Transverse colon (tissue), 4 donors: ENCODE results near the gene CDH15. TPM values are rescaled to one million over a fixed set of nuclear protein-coding genes. Genes with fewer than 3 reads are reported as not detected.

Experiments used
- DNase-seq: peaks from one replicate; pipeline ENCODE4 v3.0.0-alpha.2; 2019
- H3K27ac ChIP-seq, 4 donors: fragments of 200-600 bp; sonication (generic); 2 replicates each; pipeline ENCODE4 v1.5.1; 2016 to 2018; ENCODE audit warnings: inconsistent platforms in 4 of 4
- H3K27me3 ChIP-seq: fragments of 200-600 bp; sonication (generic); 2 replicates; pipeline ENCODE4 v1.5.1; 2017; ENCODE audit warnings: inconsistent platforms
- H3K36me3 ChIP-seq, 4 donors: fragments of 200-600 bp; sonication (generic); 2 replicates each; pipeline ENCODE4 v1.5.1; 2017 to 2019; ENCODE audit warnings: inconsistent platforms in 4 of 4
- H3K4me1 ChIP-seq, 4 donors: fragments of 200-600 bp; sonication (generic); 2 replicates each; pipeline ENCODE4 v1.5.1; 2017 to 2020; ENCODE audit warnings: inconsistent platforms in 4 of 4
- H3K4me3 ChIP-seq, 4 donors: fragments of 200-600 bp; sonication (generic); 1 replicate in 1 of 4; 2 replicates in 3 of 4; pipeline versions ENCODE4 v1.5.1 to v1.6.1; 2017 to 2019; ENCODE audit warnings: inconsistent platforms in 4 of 4
- H3K9me3 ChIP-seq, 2 donors: fragments of 200-600 bp; sonication (generic); 2 replicates each; pipeline ENCODE4 v1.5.1; 2017 to 2019; ENCODE audit warnings: inconsistent platforms in 2 of 2
- POLR2A ChIP-seq: fragments of 450-650 bp; IDR thresholded peaks from one replicate; pipeline ENCODE4 v1.6.1; 2016; ENCODE audit warnings: antibody characterized with exemption, mild to moderate bottlenecking, moderate library complexity
- POLR2AphosphoS5 ChIP-seq, 3 donors: sonication (generic); formaldehyde crosslinking; IDR thresholded peaks; one replicate each; pipeline ENCODE4 v1.6.1; 2016; ENCODE audit warnings: antibody characterized with exemption in 3 of 3
- WGBS, 2 donors: methylation state at CpG; one replicate each; pipeline ENCODE4 v1.1.5; 2018; ENCODE audit warnings: low coverage in 1 of 2; 5-methylcytosine and 5-hydroxymethylcytosine counted together
- in situ Hi-C, 4 donors: fragments of 200-750 bp; cut with MboI; loops; one replicate each; pipeline versions ENCODE4 v1.15.0 to v1.15.1; 2017; ENCODE audit warnings: low sequenced_read_pairs in 3 of 4, low pct_ligation_motif_present in 1 of 4, low pct_unique_long_range_greater_than_20kb in 1 of 4
- intact Hi-C: fragments of 100-400 bp; cut with DNase I; formaldehyde crosslinking; loops from one replicate; pipeline ENCODE4 v1.15.1; 2023; ENCODE audit warnings: low total_unique reads
- total RNA-seq, 4 donors: library from RNA; depleted of rRNA; stranded (reverse); fragments of >200 nt; gene quantifications; one replicate each; pipeline ENCODE4 v1.1.0, GENCODE V29; 2016

CDH15 gene
- total RNA-seq, 4 donors from 2014 or later: not detected

DNA sequence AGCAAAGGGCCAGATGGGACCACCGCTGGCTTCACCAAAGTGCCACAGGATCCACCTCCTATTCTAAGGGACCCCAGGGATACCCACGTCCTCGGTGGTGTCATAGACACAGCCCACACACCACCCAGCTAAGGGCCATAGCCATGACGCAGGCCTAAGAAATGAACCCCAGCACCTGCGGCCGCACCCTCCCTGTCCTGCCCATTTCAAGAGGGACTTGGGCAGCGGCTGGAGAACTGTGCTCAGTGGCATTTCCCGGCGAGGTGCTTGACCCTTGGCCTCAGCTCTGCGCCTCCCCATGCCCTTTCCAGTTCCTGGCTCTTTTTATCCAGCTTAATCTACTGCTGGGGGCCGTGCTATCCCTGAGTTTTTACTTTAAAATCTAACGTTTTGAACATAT lies 73.2 kb downstream of the CDH15 start:
- DNase-seq: no peak
- H3K36me3 ChIP-seq: no peaks in the 10 kb centered on the region
- 62 to 64% methylated on average over 3 to 11 of the region's 12 CpGs for WGBS, 2 donors
- H3K4me1 ChIP-seq: peaks cover 4 to 29% (median 12%) of the 10 kb centered on the region in 4 donors
- H3K9me3 ChIP-seq: no peaks in the 10 kb centered on the region
- in situ Hi-C loops (no loop called here), intact Hi-C loops (no loop called here)
- no peak for TF ChIP-seq POLR2A
- TF ChIP-seq POLR2AphosphoS5 (IDR thresholded peaks at IDR 0.05): no peak
- no peak overlapping the region for H3K27ac ChIP-seq
- H3K27me3 ChIP-seq: no peaks in the 10 kb centered on the region
- no peak overlapping the region for H3K4me3 ChIP-seq

Other genes with a start within 250 kb of the CDH15 start
- gene CBFA2T3, start 194.5 kb upstream of the CDH15 start, total RNA-seq: 10 to 100 TPM in 1 of 4 donors, 1 to 10 TPM in 3; 4.0 to 18.5 (median 5.5) TPM
- 100 to 1,000 TPM in 1 of 4 donors, 10 to 100 TPM in 3; 54.5 to 120 (median 75.8) TPM for gene ACSF3, start 77.9 kb upstream of the CDH15 start, total RNA-seq
- gene SLC22A31, start 28.8 kb downstream of the CDH15 start, total RNA-seq: 1 to 10 TPM in 1 of 4 donors, not detected in 3; 1.3 TPM
- 10 to 100 TPM in 3 of 4 donors, 1 to 10 TPM in 1; 9.3 to 89.0 (median 13.4) TPM for gene ZNF778, start 46.0 kb downstream of the CDH15 start, total RNA-seq